ENCODE data around the gene SMO. TPM values are rescaled to one million over a fixed set of nuclear protein-coding genes. Genes with fewer than 3 reads are reported as not detected.

SMO gene
- total RNA-seq, 1 experiment from 2014 or later, result 15.7 TPM

GRCh38 chr7:129167817-129168216, 20.6 kb upstream of the SMO start:
- no peak overlapping the region for H3K9ac ChIP-seq (ENCODE audit: low read length)
- H3K4me2 ChIP-seq (ENCODE audit: low read length), result no peak overlapping the region
- ChIA-PET CTCF (no interaction called here), POLR2A (ENCODE audit: unreplicated experiment) (no interaction called here)
- H3K27me3 ChIP-seq (ENCODE audit: low read length), result no peaks in the 10 kb centered on the region
- H3K4me1 ChIP-seq (ENCODE audit: insufficient read depth, low read length), result no peaks in the 10 kb centered on the region
- TF ChIP-seq CTCF (conservative IDR thresholded peaks at IDR 0.05; ENCODE audit: low read depth, low read length) (no peak), EZH2 (IDR thresholded peaks at IDR 0.05; ENCODE audit: low read length, unreplicated experiment) (no peak), EZH2phosphoT487 (IDR thresholded peaks at IDR 0.05; ENCODE audit: borderline replicate concordance, low read length) (no peak)
- H3K36me3 ChIP-seq (ENCODE audit: low read depth, low read length), result no peaks in the 10 kb centered on the region
- H3K79me2 ChIP-seq (ENCODE audit: low read length), result no peaks in the 10 kb centered on the region
- DNase-seq (no peak), ATAC-seq (no peak)
- H2AFZ ChIP-seq (ENCODE audit: low read length), result no peak overlapping the region
- intact Hi-C loops (cut with micrococcal nuclease), result no loop called here
- no peaks in the 10 kb centered on the region for H3K9me2 ChIP-seq (replicated peaks; ENCODE audit: low read length)
- no TSS peak for BruUV-seq (replicated peaks)
- no peak overlapping the region for H3K4me3 ChIP-seq (ENCODE audit: low read length)
- no peak overlapping the region for H3K27ac ChIP-seq (ENCODE audit: low read length)
- no peaks in the 10 kb centered on the region for H3F3A ChIP-seq (ENCODE audit: low read length, unreplicated experiment)
- no peaks in the 10 kb centered on the region for H4K20me1 ChIP-seq (ENCODE audit: low read length)
- no peaks in the 10 kb centered on the region for H3K9me3 ChIP-seq (ENCODE audit: low read length)

GRCh38 chr7:129168231-129169021, 20.0 kb upstream of the SMO start:
- ATAC-seq (peak; percentile 33; the same call in 1 of the 2 replicates), DNase-seq (no peak)
- TF ChIP-seq EZH2 (IDR thresholded peaks at IDR 0.05; ENCODE audit: low read length, unreplicated experiment), result no peak
- no peak for TF ChIP-seq EZH2phosphoT487 (IDR thresholded peaks at IDR 0.05; ENCODE audit: borderline replicate concordance, low read length)
- TF ChIP-seq CTCF (conservative IDR thresholded peaks at IDR 0.05; ENCODE audit: low read depth, low read length), result no peak
- Histone ChIP-seq H3K4me3 (ENCODE audit: low read length) (no peak overlapping the region), H3K9me2 (replicated peaks; ENCODE audit: low read length) (no peaks in the 10 kb centered on the region), H3K36me3 (ENCODE audit: low read depth, low read length) (no peaks in the 10 kb centered on the region), H3K4me2 (ENCODE audit: low read length) (no peak overlapping the region), H2AFZ (ENCODE audit: low read length) (no peak overlapping the region), H3K4me1 (ENCODE audit: insufficient read depth, low read length) (no peaks in the 10 kb centered on the region), H3K9ac (ENCODE audit: low read length) (no peak overlapping the region), H3K27ac (ENCODE audit: low read length) (no peak overlapping the region), H3K27me3 (ENCODE audit: low read length) (no peaks in the 10 kb centered on the region), H3K9me3 (ENCODE audit: low read length) (no peaks in the 10 kb centered on the region), H3K79me2 (ENCODE audit: low read length) (no peaks in the 10 kb centered on the region), H3F3A (ENCODE audit: low read length, unreplicated experiment) (no peaks in the 10 kb centered on the region), H4K20me1 (ENCODE audit: low read length) (no peaks in the 10 kb centered on the region)
- intact Hi-C loops (cut with micrococcal nuclease), result no loop called here
- CTCF ChIA-PET, result no interaction called here
- TSS peak; percentile 20 for BruUV-seq (replicated peaks)
- POLR2A ChIA-PET (ENCODE audit: unreplicated experiment), result no interaction called here

GRCh38 chr7:129169171-129169671, 19.2 kb upstream of the SMO start:
- DNase-seq (no peak), ATAC-seq (no peak)
- TF ChIP-seq CTCF (conservative IDR thresholded peaks at IDR 0.05; ENCODE audit: low read depth, low read length) (no peak), EZH2phosphoT487 (IDR thresholded peaks at IDR 0.05; ENCODE audit: borderline replicate concordance, low read length) (no peak), EZH2 (IDR thresholded peaks at IDR 0.05; ENCODE audit: low read length, unreplicated experiment) (no peak)
- no peak overlapping the region for H3K9ac ChIP-seq (ENCODE audit: low read length)
- no TSS peak for BruUV-seq (replicated peaks)
- no peaks in the 10 kb centered on the region for H3K9me2 ChIP-seq (replicated peaks; ENCODE audit: low read length)
- H3K36me3 ChIP-seq (ENCODE audit: low read depth, low read length), result no peaks in the 10 kb centered on the region
- CTCF ChIA-PET, result no interaction called here
- no peaks in the 10 kb centered on the region for H3K27me3 ChIP-seq (ENCODE audit: low read length)
- no peaks in the 10 kb centered on the region for H3K9me3 ChIP-seq (ENCODE audit: low read length)
- intact Hi-C loops (cut with micrococcal nuclease), result no loop called here
- no peaks in the 10 kb centered on the region for H3K79me2 ChIP-seq (ENCODE audit: low read length)
- H3K27ac ChIP-seq (ENCODE audit: low read length), result no peak overlapping the region
- no peak overlapping the region for H3K4me3 ChIP-seq (ENCODE audit: low read length)
- H2AFZ ChIP-seq (ENCODE audit: low read length), result no peak overlapping the region
- H4K20me1 ChIP-seq (ENCODE audit: low read length), result no peaks in the 10 kb centered on the region
- H3K4me1 ChIP-seq (ENCODE audit: insufficient read depth, low read length), result no peaks in the 10 kb centered on the region
- H3F3A ChIP-seq (ENCODE audit: low read length, unreplicated experiment), result no peaks in the 10 kb centered on the region
- H3K4me2 ChIP-seq (ENCODE audit: low read length), result no peak overlapping the region
- POLR2A ChIA-PET (ENCODE audit: unreplicated experiment), result no interaction called here
